Activated CD8-positive, alpha-beta T cell treated with anti-CD3 and anti-CD28 coated beads, Interleukin-2, amount 10 ng/mL, durations not matched to agents 7 days and 5 days (primary cell): ENCODE data around the gene KAT7. TPM values are rescaled to one million over a fixed set of nuclear protein-coding genes. Genes with fewer than 3 reads are reported as not detected.

ENCODE experiments used
- ATAC-seq: fragments of 150-1000 bp; cut with Tn5 transposase; one replicate; pipeline ENCODE4 v1.10.0; 2021; ENCODE audit warnings: moderate library complexity
- CTCF ChIA-PET: fragments of 350-600 bp; sonication (Branson Sonifier 250); formaldehyde crosslinking; loops from one replicate; lab custom pipeline; 2021; ENCODE audit warnings: antibody characterized with exemption; lab: Charles Lee
- POLR2A ChIA-PET: fragments of 350-600 bp; sonication (Branson Sonifier 250); formaldehyde crosslinking; loops from one replicate; lab custom pipeline; 2021; ENCODE audit warnings: antibody characterized with exemption; lab: Charles Lee
- DNase-seq: peaks from one replicate; pipeline ENCODE4 v3.0.0-alpha.2; 2020
- H3K27ac Mint-ChIP-seq: one replicate; pipeline ENCODE4 v1.8.0; 2021; ENCODE audit warnings: mild to moderate bottlenecking, mixed read lengths
- H3K27me3 Mint-ChIP-seq: one replicate; pipeline ENCODE4 v1.8.0; 2021; ENCODE audit warnings: low read depth, mixed read lengths
- H3K36me3 Mint-ChIP-seq: one replicate; pipeline ENCODE4 v1.8.0; 2021; ENCODE audit warnings: low read depth, mixed read lengths
- H3K4me1 Mint-ChIP-seq: one replicate; pipeline ENCODE4 v1.8.0; 2021; ENCODE audit warnings: low read depth, mixed read lengths
- H3K4me3 Mint-ChIP-seq: one replicate; pipeline ENCODE4 v1.8.0; 2021; ENCODE audit warnings: mild to moderate bottlenecking, mixed read lengths
- H3K9me3 Mint-ChIP-seq: one replicate; pipeline ENCODE4 v1.8.0; 2022; ENCODE audit warnings: mixed read lengths; ENCODE audit not compliant: insufficient read depth
- total RNA-seq, 2 experiments: library from RNA; stranded (reverse); gene quantifications; one replicate each; pipeline ENCODE4 v1.2.3, GENCODE V29; 2021

KAT7 gene
- total RNA-seq, 2 experiments from 2014 or later: 75.8 to 76.0 TPM

DNA sequence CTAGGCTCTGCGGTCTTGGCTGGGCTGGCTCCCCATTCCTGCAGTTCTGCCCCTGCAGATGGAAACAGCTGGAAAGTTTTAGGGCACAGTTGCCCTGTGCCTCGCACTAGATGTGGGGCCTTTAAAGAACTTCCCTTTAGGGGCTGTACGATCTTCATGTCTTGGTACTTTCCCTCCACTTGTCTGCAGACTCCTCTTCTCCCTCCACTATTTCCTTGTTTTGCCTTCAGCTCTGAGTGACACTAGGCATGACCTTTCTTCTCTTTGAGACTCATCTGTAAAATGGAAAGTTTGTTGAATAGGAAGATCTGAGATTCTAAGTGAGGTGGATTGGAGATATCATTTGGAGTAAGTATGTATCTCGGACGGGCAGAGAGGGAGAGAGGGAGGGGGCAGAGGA lies 65.6 kb downstream of the KAT7 start:
- peaks cover 16% of the 10 kb centered on the region for H3K27me3 Mint-ChIP-seq
- H3K27ac Mint-ChIP-seq: no peak overlapping the region
- POLR2A ChIA-PET: interaction anchor here (0.6 kb wide), 1 partner anchor 23 kb away, joined by 3 read pairs; no protein-coding TSS in a partner anchor

DNA sequence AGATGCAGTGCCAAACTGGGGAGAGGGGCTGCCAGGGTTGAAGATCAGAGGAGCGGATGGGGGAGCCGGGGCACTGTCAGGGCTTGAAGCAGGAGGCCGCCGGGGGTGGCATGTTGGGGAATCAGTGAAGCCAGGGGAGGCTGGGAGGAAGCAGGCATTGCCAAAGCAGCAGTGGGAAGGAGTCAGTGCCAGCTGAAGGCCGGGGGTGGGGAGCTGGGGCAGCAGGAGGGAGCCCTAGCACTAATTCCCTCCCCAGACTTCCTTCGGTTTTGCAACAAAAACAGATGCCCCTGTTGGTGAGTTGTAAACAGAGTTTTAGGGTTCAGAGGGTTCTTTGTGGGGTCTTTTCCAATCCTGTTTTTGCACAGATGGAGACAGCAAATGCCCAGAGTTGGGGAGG lies 70.3 kb downstream of the KAT7 start:
- DNase-seq (no peak), ATAC-seq (no peak)
- POLR2A ChIA-PET: interaction anchor here (0.6 kb wide), 1 partner anchor 1356 kb away, joined by 3 read pairs; no protein-coding TSS in a partner anchor
- Mint-ChIP-seq H3K27ac (no peak overlapping the region), H3K4me1 (no peaks in the 10 kb centered on the region), H3K4me3 (no peak overlapping the region), H3K36me3 (no peaks in the 10 kb centered on the region), H3K27me3 (peaks cover 10% of the 10 kb centered on the region), H3K9me3 (no peaks in the 10 kb centered on the region)
- CTCF ChIA-PET: interaction anchor here (14.2 kb wide), 1 partner anchor 138 kb away, joined by 194 read pairs; the partner anchor contains the start of gene DLX3

More for the DNA sequence above, 65.6 kb downstream of the KAT7 start:
- CTCF ChIA-PET: interaction anchor here (0.9 to 14.2 kb wide), 3 partner anchors 142 to 284 kb away, joined by 3 to 194 read pairs (median 3); partner anchors contain the start of genes DLX3 and SLC35B1
- Mint-ChIP-seq H3K9me3 (no peaks in the 10 kb centered on the region), H3K36me3 (no peaks in the 10 kb centered on the region), H3K4me3 (no peak overlapping the region), H3K4me1 (peaks cover 17% of the 10 kb centered on the region)
- ATAC-seq (no peak), DNase-seq (no peak)

GRCh38 chr17:49859991-49860953 lies 71.8 kb downstream of the KAT7 start:
- Mint-ChIP-seq H3K36me3 (no peaks in the 10 kb centered on the region), H3K4me3 (no peak overlapping the region), H3K27ac (no peak overlapping the region), H3K9me3 (no peaks in the 10 kb centered on the region), H3K27me3 (peaks cover 5% of the 10 kb centered on the region), H3K4me1 (no peaks in the 10 kb centered on the region)
- ChIA-PET POLR2A (interaction anchor here (0.6 kb wide), 1 partner anchor 183 kb away, joined by 4 read pairs; no protein-coding TSS in a partner anchor), CTCF (interaction anchor here (1.0 to 14.2 kb wide), 4 partner anchors 9 to 299 kb away, joined by 3 to 194 read pairs (median 4); partner anchors contain the start of gene DLX3)
- DNase-seq (no peak), ATAC-seq (no peak)

- no peak overlapping the region for H3K4me3 Mint-ChIP-seq
- ChIA-PET CTCF (interaction anchor here (0.7 to 14.2 kb wide), 9 partner anchors 11 to 227 kb away, joined by 3 to 194 read pairs (median 4); partner anchors contain the start of gene DLX3), POLR2A (no interaction called here)
- no peak overlapping the region for H3K27ac Mint-ChIP-seq
- H3K36me3 Mint-ChIP-seq: no peaks in the 10 kb centered on the region
- no peaks in the 10 kb centered on the region for H3K9me3 Mint-ChIP-seq
- peak; percentile 64 for DNase-seq
- ATAC-seq: peak; percentile 66
- peaks cover 2% of the 10 kb centered on the region for H3K27me3 Mint-ChIP-seq
- H3K4me1 Mint-ChIP-seq: no peaks in the 10 kb centered on the region
Measured at GRCh38 chr17:49861150-49861884, 72.8 kb downstream of the KAT7 start.

DNA sequence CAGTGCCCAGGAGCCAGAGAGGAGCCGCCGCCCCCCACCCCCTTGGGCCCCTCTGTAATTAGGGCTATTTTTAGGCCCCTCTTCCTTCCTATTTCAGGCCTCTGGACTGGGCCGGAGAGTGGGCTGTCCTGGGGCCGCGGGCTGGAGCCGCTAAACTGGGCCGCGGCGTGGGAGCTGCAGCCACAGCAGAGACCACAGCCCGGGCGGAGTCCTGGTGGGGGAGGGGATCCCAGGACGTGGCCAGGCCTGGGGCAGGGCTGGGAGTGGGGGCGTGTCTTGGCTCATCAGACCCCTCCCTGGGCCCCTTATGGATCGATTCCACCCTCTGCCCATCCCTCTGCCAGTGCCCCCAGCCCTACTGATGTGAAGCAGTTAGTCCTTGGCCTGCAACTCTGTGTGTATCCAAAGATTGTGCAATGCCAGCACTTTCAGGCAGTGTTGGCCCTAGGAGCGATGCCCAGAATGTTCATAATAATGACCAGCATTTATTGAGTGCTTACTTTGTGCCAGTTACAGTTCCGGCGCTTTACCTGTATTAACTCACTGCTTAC lies 74.4 kb downstream of the KAT7 start:
- no peaks in the 10 kb centered on the region for H3K9me3 Mint-ChIP-seq
- no peak overlapping the region for H3K4me3 Mint-ChIP-seq
- POLR2A ChIA-PET: no interaction called here
- CTCF ChIA-PET: interaction anchor here (1.3 to 14.2 kb wide), 3 partner anchors 11 to 134 kb away, joined by 4 to 194 read pairs (median 4); partner anchors contain the start of gene DLX3
- H3K27ac Mint-ChIP-seq: no peak overlapping the region
- no peak for DNase-seq
- no peaks in the 10 kb centered on the region for H3K36me3 Mint-ChIP-seq
- peaks cover 6% of the 10 kb centered on the region for H3K27me3 Mint-ChIP-seq
- no peak for ATAC-seq
- H3K4me1 Mint-ChIP-seq: no peaks in the 10 kb centered on the region

DNA sequence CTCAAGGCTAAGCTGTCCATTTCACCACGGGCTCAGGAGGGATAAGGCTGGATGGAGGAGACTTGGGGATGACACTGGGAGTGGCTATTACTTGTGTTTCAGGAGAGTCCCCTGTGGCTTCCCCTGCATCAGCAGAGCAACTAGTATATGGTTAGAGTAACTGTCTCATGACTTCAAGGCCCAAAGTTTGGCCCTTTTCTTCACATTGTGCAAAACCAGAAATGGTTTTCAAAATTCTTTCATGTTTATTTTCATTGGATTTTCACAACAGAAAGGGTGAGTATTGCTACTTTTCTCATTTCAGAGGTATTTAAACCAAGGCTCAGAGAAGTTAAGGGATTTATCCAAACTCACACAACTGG lies 77.5 kb downstream of the KAT7 start:
- ChIA-PET POLR2A (no interaction called here), CTCF (interaction anchor here (1.1 to 14.2 kb wide), 3 partner anchors 10 to 130 kb away, joined by 3 to 194 read pairs (median 3); partner anchors contain the start of gene DLX3)
- Mint-ChIP-seq H3K36me3 (no peaks in the 10 kb centered on the region), H3K27ac (no peak overlapping the region), H3K9me3 (no peaks in the 10 kb centered on the region), H3K4me1 (no peaks in the 10 kb centered on the region), H3K4me3 (no peak overlapping the region), H3K27me3 (peaks cover 4% of the 10 kb centered on the region)
- ATAC-seq (no peak), DNase-seq (no peak)

GRCh38 chr17:49866882-49867413 lies 78.5 kb downstream of the KAT7 start:
- no peak for ATAC-seq
- H3K4me1 Mint-ChIP-seq: no peaks in the 10 kb centered on the region
- H3K9me3 Mint-ChIP-seq: no peaks in the 10 kb centered on the region
- H3K4me3 Mint-ChIP-seq: no peak overlapping the region
- H3K36me3 Mint-ChIP-seq: no peaks in the 10 kb centered on the region
- DNase-seq: no peak
- POLR2A ChIA-PET: no interaction called here
- H3K27ac Mint-ChIP-seq: no peak overlapping the region
- CTCF ChIA-PET: interaction anchor here (1.5 to 14.2 kb wide), 2 partner anchors 9 to 129 kb away, joined by 3 to 194 read pairs; partner anchors contain the start of gene DLX3
- peaks cover 4% of the 10 kb centered on the region for H3K27me3 Mint-ChIP-seq

GRCh38 chr17:49869038-49869374 lies 80.5 kb downstream of the KAT7 start:
- Mint-ChIP-seq H3K9me3 (no peaks in the 10 kb centered on the region), H3K27ac (no peak overlapping the region), H3K27me3 (peaks cover 4% of the 10 kb centered on the region), H3K4me1 (peaks cover 14% of the 10 kb centered on the region), H3K4me3 (no peak overlapping the region), H3K36me3 (no peaks in the 10 kb centered on the region)
- ChIA-PET POLR2A (no interaction called here), CTCF (no interaction called here)
- DNase-seq (no peak), ATAC-seq (no peak)

GRCh38 chr17:49870298-49870697 lies 81.8 kb downstream of the KAT7 start:
- Mint-ChIP-seq H3K4me3 (no peak overlapping the region), H3K36me3 (no peaks in the 10 kb centered on the region), H3K9me3 (no peaks in the 10 kb centered on the region), H3K27ac (no peak overlapping the region), H3K27me3 (peaks cover 4% of the 10 kb centered on the region), H3K4me1 (peaks cover 14% of the 10 kb centered on the region)
- DNase-seq (no peak), ATAC-seq (no peak)
- ChIA-PET CTCF (interaction anchor here (1.5 kb wide), 1 partner anchor 126 kb away, joined by 3 read pairs; no protein-coding TSS in a partner anchor), POLR2A (no interaction called here)

DNA sequence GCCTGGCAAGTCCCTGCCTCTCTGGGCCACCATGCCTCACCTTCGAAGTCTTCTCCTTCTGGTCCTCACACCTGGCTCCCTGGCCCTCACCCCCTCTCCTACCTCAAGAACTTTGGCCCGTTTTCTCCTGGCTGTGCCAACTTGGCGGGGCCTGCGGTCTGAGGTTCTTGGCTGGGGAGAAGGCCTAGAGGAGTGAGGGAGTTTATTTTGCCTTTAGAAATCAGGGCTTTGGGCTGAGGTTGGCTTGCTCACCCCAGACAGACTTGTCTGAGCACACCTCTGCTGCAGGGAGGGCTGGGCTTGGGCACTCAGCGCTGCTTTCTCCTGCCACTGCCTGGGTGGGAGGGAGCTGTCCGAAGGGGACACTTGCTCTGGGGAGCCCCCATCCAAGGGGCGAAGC lies 82.7 kb downstream of the KAT7 start:
- H3K4me3 Mint-ChIP-seq: no peak overlapping the region
- DNase-seq: no peak
- H3K9me3 Mint-ChIP-seq: no peaks in the 10 kb centered on the region
- no peak for ATAC-seq
- no peak overlapping the region for H3K27ac Mint-ChIP-seq
- H3K36me3 Mint-ChIP-seq: no peaks in the 10 kb centered on the region
- POLR2A ChIA-PET: no interaction called here
- CTCF ChIA-PET: interaction anchor here (1.2 to 1.6 kb wide), 3 partner anchors 9 to 125 kb away, joined by 3 to 5 read pairs (median 3); no protein-coding TSS in a partner anchor
- peaks cover 14% of the 10 kb centered on the region for H3K4me1 Mint-ChIP-seq
- peaks cover 7% of the 10 kb centered on the region for H3K27me3 Mint-ChIP-seq
